UCSD-AML1 (cell line): ENCODE measurements around the gene JAKMIP1.

Experiments
- DNase-seq: peaks from one replicate; lab custom pipeline; 2025; ENCODE audit not compliant: unreplicated experiment; lab: John Stamatoyannopoulos, UW

Gene JAKMIP1

GRCh38 chr4:6071191-6071958 lies 129.0 kb downstream of the JAKMIP1 start:
- no peak for DNase-seq

DNA sequence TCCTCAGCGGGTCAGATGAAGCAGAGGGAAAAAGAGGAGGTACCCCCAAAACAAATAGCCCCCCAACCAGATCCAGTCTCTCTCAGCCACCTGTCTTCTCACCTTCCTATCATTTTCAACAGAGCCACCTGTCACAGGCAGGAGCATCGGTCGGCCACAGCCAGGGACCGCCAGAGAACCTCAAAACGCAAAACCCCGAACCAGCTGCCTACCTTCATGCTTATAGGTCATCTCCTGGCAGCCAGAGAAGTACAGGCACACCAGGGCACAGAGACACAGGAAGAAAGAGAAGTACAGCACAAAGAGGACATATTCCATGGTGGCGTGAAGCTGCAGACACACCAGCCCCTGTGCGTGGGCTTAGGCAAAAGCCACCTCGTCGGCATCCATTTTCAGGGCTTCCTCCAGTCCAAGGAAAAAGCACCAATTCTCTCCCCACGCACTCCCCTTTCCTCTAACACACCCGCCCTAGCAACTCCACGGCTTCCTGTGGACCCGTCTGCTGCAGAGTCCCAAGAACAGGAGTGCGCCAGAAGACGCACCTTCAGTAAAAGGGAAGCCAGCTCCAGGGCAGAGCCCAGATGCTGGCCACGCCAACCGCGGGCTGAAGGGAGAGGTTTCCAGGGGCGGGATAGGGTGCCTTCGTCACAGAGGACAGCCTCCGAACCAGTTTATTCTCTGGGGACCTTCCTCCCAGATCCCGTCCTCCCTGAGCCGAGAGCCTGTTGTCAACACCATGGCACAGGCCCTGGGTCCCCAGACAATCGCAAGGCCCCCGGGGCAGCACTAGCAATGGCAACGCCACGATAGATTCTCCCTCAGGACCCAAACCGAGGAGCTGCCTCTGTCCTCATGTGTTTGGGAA lies 130.3 kb downstream of the JAKMIP1 start:
- DNase-seq = no peak

- DNase-seq = no peak
Observed at GRCh38 chr4:6068986-6069385, 131.4 kb downstream of the JAKMIP1 start.

GRCh38 chr4:6065934-6066590 lies 134.3 kb downstream of the JAKMIP1 start:
- DNase-seq = no peak

GRCh38 chr4:6065166-6065565 lies 135.2 kb downstream of the JAKMIP1 start:
- no peak for DNase-seq

DNA sequence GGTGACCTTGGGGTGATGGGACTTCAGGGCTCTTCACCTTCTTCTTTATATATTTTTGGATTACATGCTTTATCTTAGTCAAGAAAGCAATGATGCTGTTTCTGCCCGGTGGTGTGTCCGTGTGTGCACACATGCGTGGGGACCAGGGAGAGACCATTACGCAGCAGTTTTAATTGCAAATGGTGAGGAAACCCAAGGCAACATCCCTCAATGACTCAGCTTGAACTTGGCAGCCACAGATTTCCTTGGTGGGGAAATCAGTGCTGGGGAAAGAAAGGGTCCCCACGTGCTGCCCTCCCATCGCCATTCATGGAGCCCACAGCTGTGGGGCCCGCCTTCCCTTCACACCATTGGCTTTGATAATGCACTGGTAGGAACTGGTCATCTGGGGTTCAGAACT lies 136.0 kb downstream of the JAKMIP1 start:
- no peak for DNase-seq

DNA sequence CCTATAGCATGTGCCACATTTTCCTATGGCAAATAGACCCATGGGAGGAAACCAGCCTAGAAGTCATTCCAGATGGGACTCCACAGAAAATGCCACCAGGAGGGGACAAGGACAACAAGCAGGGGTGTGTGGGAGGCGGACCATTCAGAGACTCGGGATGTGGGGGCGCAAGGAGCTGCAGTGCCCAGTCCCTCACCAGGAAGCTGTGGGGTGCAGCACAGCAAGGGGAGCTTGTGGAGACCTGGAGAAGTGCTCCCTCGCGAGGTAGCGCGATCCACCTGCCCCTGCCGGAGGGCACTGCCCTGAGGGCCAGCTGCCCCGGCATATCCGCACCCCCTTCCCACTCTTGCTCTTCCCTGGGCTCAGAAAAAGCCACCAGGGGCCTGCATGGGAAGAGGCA lies 136.7 kb downstream of the JAKMIP1 start:
- no peak for DNase-seq

DNA sequence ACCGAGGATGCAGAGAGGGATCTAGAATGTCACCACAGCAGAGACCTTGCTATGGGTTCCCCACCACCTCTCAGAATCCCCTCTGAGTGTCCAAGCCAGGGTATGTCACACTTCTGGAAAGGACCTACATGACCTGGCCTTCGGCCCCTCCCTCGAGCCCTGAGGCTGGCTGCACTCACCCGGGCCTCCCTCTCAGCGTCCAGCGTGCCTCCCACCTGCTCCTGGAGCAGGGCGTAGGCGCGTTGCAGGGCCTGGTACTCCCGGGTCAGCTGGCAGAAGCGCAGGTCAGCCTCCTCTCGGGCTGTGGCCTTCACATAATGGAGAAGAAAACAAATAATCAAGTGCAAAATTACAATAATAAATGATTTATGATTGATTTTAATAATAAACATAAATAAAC lies 138.2 kb downstream of the JAKMIP1 start:
- DNase-seq = no peak

DNA sequence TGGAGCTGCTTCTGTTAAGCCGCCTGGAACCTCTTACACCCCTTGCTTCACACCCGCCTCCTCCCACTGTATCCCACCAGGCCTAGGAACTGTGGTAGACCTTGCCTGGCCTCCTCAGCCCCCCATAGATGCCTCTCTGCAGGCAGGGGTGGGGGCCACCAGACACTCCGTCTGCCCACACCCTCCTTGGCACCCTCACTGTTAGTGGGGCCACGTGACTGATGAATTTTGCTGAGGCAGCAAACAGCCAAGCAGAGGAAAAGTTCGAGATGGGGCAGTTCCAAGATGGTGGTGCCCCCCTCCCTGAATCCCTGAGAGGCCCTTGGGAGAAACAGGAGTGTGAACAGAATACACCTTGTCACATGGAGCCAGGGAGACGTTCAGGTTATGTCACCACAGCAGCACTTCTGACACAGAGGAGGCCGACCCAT lies 141.0 kb downstream of the JAKMIP1 start:
- no peak for DNase-seq

DNA sequence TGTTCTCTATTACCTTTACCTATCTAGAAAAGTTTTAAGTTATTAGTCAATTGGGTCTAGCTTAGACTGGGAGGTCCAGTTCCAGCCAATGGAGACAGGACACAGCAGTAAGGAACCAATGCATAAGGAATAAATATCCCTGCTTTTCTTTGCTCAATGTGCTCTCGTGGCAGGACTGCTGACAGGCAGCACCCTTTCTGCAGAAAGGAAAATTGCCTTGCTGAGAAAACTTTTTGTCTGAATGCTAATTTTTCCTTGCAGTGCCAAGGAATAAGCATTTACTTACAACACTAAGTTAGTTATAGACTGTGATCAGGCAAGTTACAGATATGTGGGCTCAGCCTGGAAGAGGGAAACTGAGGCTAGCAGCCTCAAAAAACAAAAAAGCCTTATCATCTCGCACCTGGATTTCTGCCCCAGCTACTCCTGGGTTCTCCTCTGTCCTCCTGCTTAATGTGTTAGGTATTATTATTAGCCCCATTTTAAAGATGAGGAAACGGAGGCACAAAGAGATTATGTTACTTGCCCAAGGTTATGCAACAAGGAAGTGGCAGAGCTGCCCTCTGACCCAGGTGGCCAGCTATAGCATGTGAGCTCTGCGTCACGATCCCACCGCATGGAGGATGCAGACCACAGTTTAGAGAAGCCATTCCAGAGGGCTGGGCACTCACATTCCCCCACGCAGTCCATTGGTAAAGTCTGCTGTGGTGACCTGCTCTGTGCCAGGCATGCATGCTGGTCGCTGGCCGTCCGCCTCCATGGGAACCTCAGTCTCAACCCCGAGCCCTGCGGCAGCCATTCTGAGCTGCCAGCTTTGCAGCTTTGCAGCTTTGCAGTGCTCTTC lies 141.6 kb downstream of the JAKMIP1 start:
- DNase-seq = no peak

DNA sequence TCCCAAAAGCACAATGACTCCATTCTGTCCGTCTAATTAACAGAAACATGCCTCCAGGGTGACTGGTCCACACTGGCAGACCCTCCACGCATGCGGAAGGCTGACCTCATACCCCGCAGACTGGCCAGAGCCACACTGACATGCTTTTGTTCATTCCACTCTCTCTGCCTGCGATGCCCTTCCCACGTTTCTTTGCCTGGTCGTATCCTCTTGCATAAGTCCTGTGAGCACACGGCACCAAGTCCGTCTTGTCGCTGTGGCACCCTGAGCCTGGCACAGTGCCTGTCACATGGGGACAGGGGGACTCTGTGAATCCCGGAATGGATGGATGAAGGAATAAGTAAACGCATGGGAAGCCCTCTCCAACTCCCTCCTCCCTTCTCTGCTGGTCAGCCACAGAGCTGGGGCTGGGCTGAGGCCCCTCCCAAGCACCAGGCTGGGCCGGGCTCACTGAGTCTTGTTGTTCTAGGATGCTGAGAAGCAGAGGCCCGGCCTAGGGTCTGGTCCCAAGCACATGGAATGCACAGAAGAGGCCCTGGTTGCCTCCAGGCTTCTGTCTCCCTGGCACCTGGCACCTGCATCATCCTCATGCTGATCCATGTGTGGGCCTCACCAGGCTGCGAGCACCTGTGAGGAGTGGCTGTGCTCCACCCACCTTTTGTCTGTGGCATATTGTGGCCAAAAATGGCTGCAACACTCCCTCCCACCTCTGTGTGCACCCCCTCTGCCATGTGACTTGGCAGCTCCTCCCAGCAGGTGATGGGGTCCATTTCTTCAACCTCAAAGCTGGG lies 143.2 kb downstream of the JAKMIP1 start:
- DNase-seq = no peak

GRCh38 chr4:6055436-6055835 lies 144.9 kb downstream of the JAKMIP1 start:
- DNase-seq = no peak

DNA sequence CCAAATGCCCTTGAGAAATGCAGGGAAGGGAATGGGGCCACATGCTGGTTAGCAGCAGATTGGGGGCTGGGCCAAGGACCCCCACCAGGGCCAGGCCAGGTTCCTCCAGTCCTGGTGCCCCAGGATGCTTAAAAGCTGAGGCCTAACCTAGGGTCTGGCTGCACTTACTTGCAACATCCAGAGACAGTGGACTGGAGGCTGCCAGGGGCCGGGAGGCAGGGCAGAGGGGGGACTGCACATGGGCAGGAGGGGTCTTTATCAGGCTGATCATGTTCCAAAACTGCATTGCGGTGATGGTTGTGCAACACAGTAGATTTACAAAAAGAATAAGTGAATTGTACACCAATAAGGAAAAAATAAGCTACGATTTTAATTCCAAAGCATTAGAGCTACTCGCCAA lies 145.3 kb downstream of the JAKMIP1 start:
- no peak for DNase-seq

GRCh38 chr4:6054162-6054922 lies 146.0 kb downstream of the JAKMIP1 start:
- DNase-seq = no peak

- DNase-seq = no peak
Observed at GRCh38 chr4:6052679-6053078, 147.7 kb downstream of the JAKMIP1 start.

DNA sequence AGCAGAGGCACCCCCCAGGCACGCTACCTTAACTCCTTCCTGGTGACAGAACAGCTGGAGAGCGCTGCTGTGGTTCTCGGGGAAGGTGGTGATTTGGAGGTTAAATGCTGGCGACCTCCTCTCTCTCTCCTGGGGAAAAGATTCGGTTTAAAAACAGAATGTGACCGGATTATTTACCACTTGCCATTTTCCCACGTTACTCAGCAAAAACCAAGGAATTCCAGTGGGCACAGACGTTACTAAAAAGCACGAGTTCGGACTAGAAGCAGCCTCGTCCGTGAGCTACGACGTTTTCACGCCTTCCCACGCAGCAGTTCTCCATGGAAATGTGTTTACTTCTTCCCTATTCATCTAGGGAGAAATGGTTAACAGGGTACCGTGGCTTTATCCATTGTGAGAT lies 149.8 kb downstream of the JAKMIP1 start:
- no peak for DNase-seq

DNA sequence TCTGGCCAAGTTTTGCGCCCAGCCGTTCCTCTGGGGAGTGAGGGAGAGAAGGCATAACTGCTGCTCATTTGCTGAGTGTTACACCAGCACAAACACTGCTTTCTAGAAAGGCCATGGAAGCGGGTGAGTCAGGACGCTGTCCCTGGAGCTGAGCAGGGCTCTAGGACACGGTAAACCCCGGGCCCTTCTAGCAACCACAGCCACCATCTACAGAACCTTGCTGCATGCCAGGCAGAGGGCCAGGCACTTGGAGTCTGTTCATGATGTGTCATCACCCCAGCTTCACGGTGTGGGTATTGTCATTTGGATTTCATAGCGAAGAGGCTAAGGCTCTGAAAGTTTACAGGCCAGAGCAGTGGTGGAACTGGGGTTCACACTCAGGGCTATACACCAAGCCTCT lies 150.4 kb downstream of the JAKMIP1 start:
- DNase-seq = no peak

GRCh38 chr4:6049278-6049677 lies 151.1 kb downstream of the JAKMIP1 start:
- no peak for DNase-seq

- no peak for DNase-seq
Observed at GRCh38 chr4:6048537-6048936, 151.8 kb downstream of the JAKMIP1 start.
